IMR-90 (cell line): ENCODE results near the gene C1QL1. TPM values are rescaled to one million over a fixed set of nuclear protein-coding genes. Genes with fewer than 3 reads are reported as not detected.

ENCODE experiments used
- ATAC-seq: fragments of 200-7000 bp; cut with Tn5 transposase; 2 replicates; pipeline ENCODE4 v1.9.1; 2020; ENCODE audit warnings: low read depth, mild to moderate bottlenecking, moderate library complexity
- BruUV-seq: library from RNA; stranded (reverse); fragments of 400-500 nt; replicated peaks from 2 replicates; lab custom pipeline; 2021; lab: Mats Ljungman, UMichigan
- CTCF ChIA-PET: fragments of 300-600 bp; formaldehyde crosslinking; extraction: SDS; loops from one replicate; lab custom pipeline; 2021; ENCODE audit warnings: antibody characterized with exemption; lab: Yijun Ruan, JAX
- POLR2A ChIA-PET: fragments of 300-600 bp; sonication (Branson Sonifier 250); formaldehyde crosslinking; loops from one replicate; lab custom pipeline; 2022; ENCODE audit warnings: antibody characterized with exemption; ENCODE audit not compliant: unreplicated experiment; lab: Charles Lee
- DNase-seq: peaks from one replicate; pipeline ENCODE4 v3.0.0; 2013
- H2AFZ ChIP-seq: replicated peaks from 2 replicates; pipeline ENCODE3; 2013; ENCODE audit warnings: low read length, mild to moderate bottlenecking; ENCODE audit not compliant: poor library complexity
- H2AK5ac ChIP-seq: 2 replicates; pipeline ENCODE4 v1.6.1; 2013; ENCODE audit warnings: low read depth, low read length, inconsistent platforms
- H2AK9ac ChIP-seq: replicated peaks from 2 replicates; pipeline ENCODE3; 2013; ENCODE audit warnings: mild to moderate bottlenecking, low read depth, low read length, moderate library complexity; ENCODE audit not compliant: poor library complexity
- H2BK120ac ChIP-seq: 2 replicates; pipeline ENCODE4 v1.6.1; 2013; ENCODE audit warnings: low read depth, low read length, inconsistent platforms
- H2BK15ac ChIP-seq: 3 replicates; pipeline ENCODE4 v1.6.1; 2013; ENCODE audit warnings: low read depth, low read length, inconsistent platforms
- H2BK20ac ChIP-seq: 2 replicates; pipeline ENCODE4 v1.6.1; 2013; ENCODE audit warnings: low read depth, mild to moderate bottlenecking, inconsistent platforms, low read length, moderate library complexity
- H2BK5ac ChIP-seq: 2 replicates; pipeline ENCODE4 v1.6.1; 2013; ENCODE audit warnings: mild to moderate bottlenecking, low read depth, low read length, inconsistent platforms; ENCODE audit not compliant: poor library complexity, severe bottlenecking
- H3K14ac ChIP-seq: replicated peaks from 2 replicates; pipeline ENCODE4 v1.6.1; 2013; ENCODE audit warnings: low read depth, low read length, inconsistent platforms
- H3K18ac ChIP-seq: 2 replicates; pipeline ENCODE4 v1.6.1; 2013; ENCODE audit warnings: low read depth, low read length, control low read depth
- H3K23ac ChIP-seq: 2 replicates; pipeline ENCODE4 v1.6.1; 2013; ENCODE audit warnings: low read depth, low read length, inconsistent platforms
- H3K27ac ChIP-seq: 2 replicates; pipeline ENCODE4 v1.5.1; 2013; ENCODE audit warnings: mild to moderate bottlenecking, control low read depth, low read length; ENCODE audit not compliant: insufficient read depth
- H3K27me3 ChIP-seq: 2 replicates; pipeline ENCODE4 v1.6.1; 2013; ENCODE audit warnings: low read length; ENCODE audit not compliant: control insufficient read depth, insufficient read depth
- H3K36me3 ChIP-seq: 2 replicates; pipeline ENCODE4 v1.6.1; 2013; ENCODE audit warnings: low read length, mixed read lengths; ENCODE audit not compliant: control insufficient read depth, insufficient read depth
- H3K4ac ChIP-seq: 2 replicates; pipeline ENCODE4 v1.6.1; 2013; ENCODE audit warnings: low read depth, low read length, inconsistent platforms
- H3K4me1 ChIP-seq: 2 replicates; pipeline ENCODE4 v1.6.1; 2013; ENCODE audit warnings: low read length, mixed read lengths; ENCODE audit not compliant: control insufficient read depth, insufficient read depth
- H3K4me2 ChIP-seq: 2 replicates; pipeline ENCODE4 v1.6.1; 2013; ENCODE audit warnings: low read depth, mild to moderate bottlenecking, control low read depth, low read length, moderate library complexity
- H3K4me3 ChIP-seq: 2 replicates; pipeline ENCODE4 v1.5.1; 2013; ENCODE audit warnings: low read depth, mild to moderate bottlenecking, control low read depth, low read length, moderate library complexity; ENCODE audit not compliant: insufficient read depth
- H3K56ac ChIP-seq: 2 replicates; pipeline ENCODE4 v1.6.1; 2013; ENCODE audit warnings: low read length, inconsistent platforms; ENCODE audit not compliant: insufficient read depth; ENCODE audit errors: extremely low read depth
- H3K79me1 ChIP-seq, 2 experiments: 2 replicates each; pipeline ENCODE4 v1.6.1; 2013; ENCODE audit warnings: low read length in 2 of 2, inconsistent platforms in 1 of 2, low read depth in 1 of 2
- H3K9ac ChIP-seq: 2 replicates; pipeline ENCODE4 v1.6.1; 2013; ENCODE audit warnings: low read depth, low read length, control low read depth
- H3K9me1 ChIP-seq: 2 replicates; pipeline ENCODE4 v1.6.1; 2013; ENCODE audit warnings: low read length, inconsistent platforms; ENCODE audit not compliant: insufficient read depth
- H3K9me3 ChIP-seq: 2 replicates; pipeline ENCODE4 v1.6.1; 2013; ENCODE audit warnings: low read length; ENCODE audit not compliant: control insufficient read depth, insufficient read depth
- H4K20me1 ChIP-seq: 2 replicates; pipeline ENCODE4 v1.6.1; 2013; ENCODE audit warnings: low read length, inconsistent platforms; ENCODE audit not compliant: insufficient read depth
- H4K5ac ChIP-seq: 2 replicates; pipeline ENCODE4 v1.6.1; 2013; ENCODE audit warnings: mild to moderate bottlenecking, low read depth, low read length, control low read depth
- H4K8ac ChIP-seq, 2 experiments: 2 replicates each; pipeline ENCODE4 v1.6.1; 2013; ENCODE audit warnings: low read depth in 2 of 2, low read length in 2 of 2, control low read depth in 1 of 2, inconsistent platforms in 1 of 2
- H4K91ac ChIP-seq: 2 replicates; pipeline ENCODE4 v1.6.1; 2013; ENCODE audit warnings: low read depth, low read length, inconsistent platforms; ENCODE audit not compliant: insufficient read depth
- BHLHE40 ChIP-seq: fragments of 150-350 bp; IDR thresholded peaks from 2 replicates; pipeline ENCODE4 v1.6.1; 2016; ENCODE audit warnings: mild to moderate bottlenecking, low read depth, low read length
- CEBPB ChIP-seq: IDR thresholded peaks from 2 replicates; pipeline ENCODE4 v1.6.1; 2012; ENCODE audit warnings: low read depth, low read length, improper control_type of control experiment
- CHD1 ChIP-seq: IDR thresholded peaks from 2 replicates; pipeline ENCODE4 v1.6.1; 2012; ENCODE audit warnings: low read depth, low read length, improper control_type of control experiment
- CTCF ChIP-seq: conservative IDR thresholded peaks from 2 replicates; pipeline ENCODE4 v1.5.1; 2012; ENCODE audit warnings: mild to moderate bottlenecking, low read depth, low read length, improper control_type of control experiment
- ELK1 ChIP-seq: fragments of 150-350 bp; IDR thresholded peaks from 2 replicates; pipeline ENCODE4 v1.6.1; 2016; ENCODE audit warnings: low read depth, mild to moderate bottlenecking, low read length, moderate library complexity, borderline replicate concordance
- FOS ChIP-seq: fragments of 150-350 bp; IDR thresholded peaks from 2 replicates; pipeline ENCODE4 v1.6.1; 2016; ENCODE audit warnings: low read depth, low read length
- MXI1 ChIP-seq: IDR thresholded peaks from 2 replicates; pipeline ENCODE4 v1.6.1; 2012; ENCODE audit warnings: low read depth, mild to moderate bottlenecking, low read length, moderate library complexity, borderline replicate concordance
- NFE2L2 ChIP-seq: fragments of 150-350 bp; IDR thresholded peaks from 2 replicates; pipeline ENCODE4 v1.6.1; 2016; ENCODE audit warnings: low read depth, mild to moderate bottlenecking, low read length
- POLR2A ChIP-seq: IDR thresholded peaks from 2 replicates; pipeline ENCODE4 v1.6.1; 2012; ENCODE audit warnings: mild to moderate bottlenecking, low read depth, low read length
- RAD21 ChIP-seq: IDR thresholded peaks from 2 replicates; pipeline ENCODE4 v1.6.1; 2012; ENCODE audit warnings: low read length, improper control_type of control experiment
- RCOR1 ChIP-seq: IDR thresholded peaks from 2 replicates; pipeline ENCODE4 v1.6.1; 2012; ENCODE audit warnings: mild to moderate bottlenecking, low read length, improper control_type of control experiment; ENCODE audit not compliant: insufficient replicate concordance
- RFX5 ChIP-seq: IDR thresholded peaks from 2 replicates; pipeline ENCODE4 v1.8.0; 2012; ENCODE audit warnings: low read depth, mild to moderate bottlenecking, low read length, moderate library complexity
- SMC3 ChIP-seq: fragments of 150-350 bp; IDR thresholded peaks from 2 replicates; pipeline ENCODE4 v1.6.1; 2016; ENCODE audit warnings: low read depth, mild to moderate bottlenecking, antibody characterized with exemption, low read length, moderate library complexity
- USF2 ChIP-seq: fragments of 150-350 bp; IDR thresholded peaks from 2 replicates; pipeline ENCODE4 v1.6.1; 2017; ENCODE audit warnings: mild to moderate bottlenecking, antibody characterized with exemption, low read length, low read depth
- WGBS, 2 experiments: methylation state at CpG; one replicate each; pipeline versions ENCODE4 v1.1.5 to v1.1.7; 2013; ENCODE audit warnings: missing lambda C conversion rate in 2 of 2; ENCODE audit not compliant: insufficient read length in 1 of 2; ENCODE audit errors: extremely low coverage in 2 of 2; 5-methylcytosine and 5-hydroxymethylcytosine counted together
- dilution Hi-C: fragments of 300-500 bp; cut with HindIII; formaldehyde crosslinking; loops from one replicate; pipeline ENCODE4 v1.14.3; 2018; ENCODE audit warnings: low sequenced_read_pairs; ENCODE audit not compliant: unreplicated experiment
- in situ Hi-C: fragments of 300-500 bp; cut with MboI; formaldehyde crosslinking; loops from 3 replicates; pipeline ENCODE4 v1.14.3; 2019; ENCODE audit warnings: low sequenced_read_pairs, inconsistent platforms, mixed read lengths
- intact Hi-C: fragments of 100-400 bp; cut with micrococcal nuclease; formaldehyde crosslinking; loops from 2 replicates; pipeline ENCODE4 v1.10.0; 2022
- polyA plus RNA-seq, 3 experiments: library from polyadenylated mRNA; depleted of rRNA; stranded (reverse); fragments of >200 nt; gene quantifications; 2 replicates each; pipeline ENCODE4 v1.2.3, GENCODE V29; 2012; ENCODE audit warnings: low replicate concordance in 1 of 3
- total RNA-seq: library from RNA; depleted of rRNA; stranded (reverse); fragments of >200 nt; gene quantifications from 2 replicates; pipeline ENCODE4 v1.2.3, GENCODE V29; 2012

C1QL1 gene
- total and polyA plus RNA-seq, 2 of the 4 experiments (the other 2 are of a cell fraction): 0.18 to 0.84 TPM

GRCh38 chr17:45011767-45012166 is 43.7 kb upstream of the C1QL1 start:
- no peak overlapping the region for H2AFZ ChIP-seq
- no peaks in the 10 kb centered on the region for H3K79me1 ChIP-seq
- no peak overlapping the region for H3K4me3 ChIP-seq
- H3K4me1 ChIP-seq: peaks cover 8% of the 10 kb centered on the region; the same call in 1 of the 2 replicates
- no peak overlapping the region for H2BK20ac ChIP-seq
- H4K91ac ChIP-seq: no peak overlapping the region
- no CpG with 5 or more reads among the region's 1 CpG for WGBS, 2 experiments
- H3K23ac ChIP-seq: no peak overlapping the region
- H3K14ac ChIP-seq: no peak overlapping the region
- H3K27me3 ChIP-seq: peaks cover 7% of the 10 kb centered on the region; the same call in 1 of the 2 replicates
- no peak overlapping the region for H2AK5ac ChIP-seq
- H3K4ac ChIP-seq: no peak overlapping the region
- H4K20me1 ChIP-seq: no peaks in the 10 kb centered on the region
- H3K56ac ChIP-seq: no peak overlapping the region
- no peak overlapping the region for H4K8ac ChIP-seq
- no peaks in the 10 kb centered on the region for H3K9me3 ChIP-seq
- dilution Hi-C loops: no loop called here
- no peak for ATAC-seq
- H3K27ac ChIP-seq: no peak overlapping the region
- intact Hi-C loops: no loop called here
- H2BK120ac ChIP-seq: no peak overlapping the region
- no peak overlapping the region for H3K4me2 ChIP-seq
- in situ Hi-C loops: loop anchor here (5.0 kb wide), 1 partner anchor 99 kb away; no protein-coding TSS in a partner anchor
- no TSS peak for BruUV-seq
- H4K5ac ChIP-seq: no peak overlapping the region
- H3K9me1 ChIP-seq: no peaks in the 10 kb centered on the region; the same call in 1 of the 2 replicates
- H2AK9ac ChIP-seq: no peak overlapping the region
- no peak overlapping the region for H2BK5ac ChIP-seq
- no peak overlapping the region for H3K18ac ChIP-seq
- H3K9ac ChIP-seq: no peak overlapping the region
- H2BK15ac ChIP-seq: no peak overlapping the region
- H3K36me3 ChIP-seq: no peaks in the 10 kb centered on the region
- ChIA-PET CTCF (no interaction called here), POLR2A (no interaction called here)
- TF ChIP-seq NFE2L2 (no peak), ELK1 (no peak), USF2 (no peak), CHD1 (no peak), RFX5 (no peak), RCOR1 (no peak), BHLHE40 (no peak), CEBPB (no peak), POLR2A (no peak), SMC3 (no peak), FOS (no peak), CTCF (no peak), RAD21 (no peak), MXI1 (no peak)
- no peak for DNase-seq
